Hypothalamus (tissue), 51 donors: ENCODE measurements around the gene BPIFA3.
"Not testable (repeated sequence)": the region's sequence is repeated elsewhere in the genome, so short reads cannot be mapped to it uniquely, and the experiment has no call there.

Source experiments
- DNase-seq, 51 donors: peaks; one replicate each; lab custom pipeline; 2025; lab: John Stamatoyannopoulos, UW

Gene BPIFA3

DNA sequence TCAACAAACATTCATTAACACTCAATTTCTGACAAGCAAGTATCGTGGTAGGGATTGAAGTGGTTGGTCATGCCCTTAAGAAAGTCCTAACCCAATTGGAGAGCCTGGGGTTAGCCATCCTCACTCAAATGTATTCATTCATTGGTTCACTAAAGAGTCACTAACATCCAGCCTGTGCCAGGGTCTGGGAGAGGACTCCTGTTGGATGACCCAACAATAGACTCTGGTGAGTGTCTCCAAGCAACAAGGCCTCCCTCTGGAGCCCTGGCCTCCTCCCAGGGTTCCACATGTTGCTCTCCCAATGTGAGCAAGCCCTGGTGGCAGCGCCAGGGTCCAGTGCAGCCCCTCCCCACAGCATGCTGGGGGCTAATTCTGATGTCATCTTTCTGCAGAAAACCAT is at the start of gene BPIFA3:
Gene BPIFA3 (plus strand): TSS at position 301 of the 400 bp plus-strand sequence. CDS start 185 bp downstream, outside the sequence.
- DNase-seq = no peak

- DNase-seq = no peak
These were observed 49.3 kb upstream of the BPIFA3 start, which contains the start of gene BPIFA2 for GRCh38 chr20:33167859-33168258. Gene BPIFA2, plus strand, starts transcription at chr20:33168159. Its CDS starts 987 bp downstream, at chr20:33169146.

- DNase-seq = no peak
These were observed 47.9 kb upstream of the BPIFA3 start for GRCh38 chr20:33169176-33169794.

DNA sequence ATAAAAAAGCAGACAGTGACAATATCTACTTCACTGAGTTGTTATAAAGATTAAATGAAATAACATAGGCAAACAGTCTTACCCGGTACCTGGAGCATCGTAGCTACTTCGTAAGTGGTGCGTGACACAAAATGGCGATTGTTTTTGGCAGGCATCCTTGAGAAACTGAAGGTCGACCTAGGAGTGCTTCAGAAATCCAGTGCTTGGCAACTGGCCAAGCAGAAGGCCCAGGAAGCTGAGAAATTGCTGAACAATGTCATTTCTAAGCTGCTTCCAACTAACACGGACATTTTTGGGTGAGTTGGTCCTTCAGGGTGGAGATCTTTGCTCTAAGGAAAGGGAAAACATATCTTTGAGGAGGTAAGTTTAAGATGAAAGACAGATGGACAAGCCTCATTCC is 44.4 kb upstream of the BPIFA3 start:
- no peak for DNase-seq

DNA sequence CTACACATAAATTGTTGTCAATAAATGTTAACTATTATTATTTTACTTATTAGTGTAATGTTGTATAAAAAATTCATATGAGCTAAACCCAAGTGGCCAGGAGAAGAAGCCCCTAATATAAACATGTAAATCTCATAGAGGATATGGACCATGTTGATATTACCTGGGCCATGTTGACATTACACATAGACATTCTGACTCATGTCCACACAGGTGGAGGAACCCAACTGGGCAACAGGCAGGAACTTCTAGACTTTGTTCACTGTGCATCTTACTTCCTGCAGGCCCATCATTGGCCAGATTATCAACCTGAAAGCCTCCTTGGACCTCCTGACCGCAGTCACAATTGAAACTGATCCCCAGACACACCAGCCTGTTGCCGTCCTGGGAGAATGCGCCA is 42.0 kb upstream of the BPIFA3 start:
- no peak for DNase-seq

GRCh38 chr20:33176101-33176500 is 41.1 kb upstream of the BPIFA3 start:
- no peak for DNase-seq

DNA sequence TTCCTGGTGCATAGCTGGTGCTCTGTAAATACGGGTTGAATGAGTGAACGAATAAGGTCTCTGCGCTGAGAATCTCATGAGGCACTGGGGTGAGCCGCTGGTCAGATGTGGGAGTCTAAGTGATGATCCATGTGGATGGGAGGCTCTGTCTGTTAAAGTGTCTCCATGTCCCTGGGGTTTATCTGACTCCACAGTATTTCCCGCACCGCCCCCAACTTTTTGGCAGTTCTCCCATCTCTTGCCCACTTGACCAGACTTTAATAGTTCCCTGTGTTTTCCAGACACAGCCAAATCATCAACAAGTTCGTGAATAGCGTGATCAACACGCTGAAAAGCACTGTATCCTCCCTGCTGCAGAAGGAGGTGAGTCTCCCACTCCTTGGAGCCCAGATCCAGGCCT is 39.3 kb upstream of the BPIFA3 start:
- DNase-seq = peak in 1 of 51 donors; percentile 4

GRCh38 chr20:33178726-33179125 is 38.4 kb upstream of the BPIFA3 start:
- DNase-seq = no peak

- no peak for DNase-seq
These were observed 37.0 kb upstream of the BPIFA3 start for GRCh38 chr20:33180169-33180568.

GRCh38 chr20:33181482-33182093 is 35.6 kb upstream of the BPIFA3 start:
- no peak for DNase-seq

- DNase-seq = no peak
These were observed 33.8 kb upstream of the BPIFA3 start for GRCh38 chr20:33183312-33183711.

GRCh38 chr20:33185031-33185590 is 32.0 kb upstream of the BPIFA3 start:
- DNase-seq = not testable (repeated sequence)

DNA sequence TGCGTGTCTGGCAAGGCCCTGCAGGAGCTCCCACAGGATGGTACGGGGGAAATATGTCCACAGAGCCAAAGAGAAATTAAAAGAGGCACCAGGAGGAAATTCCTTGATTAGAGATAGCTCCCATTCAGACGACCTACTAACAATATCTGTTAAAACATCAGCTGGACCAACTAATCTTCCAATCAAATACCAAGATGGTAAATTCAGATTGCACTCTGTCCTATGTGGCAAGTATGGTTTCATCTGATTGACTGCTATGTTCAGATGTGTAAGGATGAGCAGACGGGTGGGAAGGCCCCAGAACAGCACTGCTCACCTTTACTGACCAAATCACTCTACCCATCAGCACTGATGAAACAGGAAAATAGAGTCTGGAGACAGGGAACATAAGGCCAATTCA is 29.7 kb upstream of the BPIFA3 start:
- no peak for DNase-seq

- DNase-seq = no peak
These were observed 28.7 kb upstream of the BPIFA3 start for GRCh38 chr20:33188421-33188820.

DNA sequence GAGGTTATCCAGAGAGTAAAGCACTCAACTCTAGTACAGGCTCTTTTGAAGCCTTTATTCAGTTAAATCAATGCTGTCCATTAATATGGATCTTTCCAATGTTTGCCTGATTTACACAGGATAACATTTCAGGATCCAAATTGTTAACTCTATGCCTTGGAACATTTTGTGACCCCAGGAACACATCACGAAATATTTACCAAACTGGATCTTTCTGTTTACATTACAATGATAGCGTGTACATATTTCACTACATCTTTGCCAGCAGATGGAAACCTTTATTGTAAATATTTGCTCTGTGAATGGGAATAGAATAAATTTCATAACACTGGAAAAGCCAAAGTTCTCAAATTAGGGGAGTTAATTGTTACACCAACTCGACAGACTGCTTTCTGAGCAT is 25.7 kb upstream of the BPIFA3 start:
- no peak for DNase-seq

- DNase-seq = no peak
These were observed 25.2 kb upstream of the BPIFA3 start for GRCh38 chr20:33191955-33192354.

DNA sequence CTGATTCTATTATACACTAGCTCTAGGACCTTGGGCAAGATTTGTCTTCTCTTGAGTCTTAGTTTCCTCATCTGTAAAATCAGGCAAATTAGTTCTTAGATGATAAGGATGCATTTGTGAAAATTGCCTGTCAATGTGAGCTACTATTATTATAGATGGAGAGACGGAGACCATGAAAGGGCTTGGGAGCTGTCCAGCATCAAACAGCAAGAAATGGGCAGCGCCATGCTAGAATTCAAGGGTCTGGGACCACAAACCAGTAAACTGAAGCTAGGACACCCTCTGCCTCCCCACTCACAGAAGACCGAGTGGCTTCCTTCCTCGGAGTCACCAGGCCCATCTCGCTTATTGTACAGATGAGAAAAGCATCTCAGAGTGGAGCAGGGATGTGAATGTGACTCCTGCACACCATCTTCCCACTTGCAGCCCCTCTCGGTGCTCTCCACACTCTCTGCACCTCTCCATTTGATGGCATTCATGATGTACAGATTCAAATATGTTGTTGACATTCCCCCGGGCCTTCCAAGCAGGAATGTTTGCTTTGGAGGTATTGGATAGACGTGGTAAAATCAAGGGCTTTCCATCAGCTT is 24.1 kb upstream of the BPIFA3 start:
- no peak for DNase-seq

GRCh38 chr20:33199026-33199425 is 18.1 kb upstream of the BPIFA3 start:
- no peak for DNase-seq

DNA sequence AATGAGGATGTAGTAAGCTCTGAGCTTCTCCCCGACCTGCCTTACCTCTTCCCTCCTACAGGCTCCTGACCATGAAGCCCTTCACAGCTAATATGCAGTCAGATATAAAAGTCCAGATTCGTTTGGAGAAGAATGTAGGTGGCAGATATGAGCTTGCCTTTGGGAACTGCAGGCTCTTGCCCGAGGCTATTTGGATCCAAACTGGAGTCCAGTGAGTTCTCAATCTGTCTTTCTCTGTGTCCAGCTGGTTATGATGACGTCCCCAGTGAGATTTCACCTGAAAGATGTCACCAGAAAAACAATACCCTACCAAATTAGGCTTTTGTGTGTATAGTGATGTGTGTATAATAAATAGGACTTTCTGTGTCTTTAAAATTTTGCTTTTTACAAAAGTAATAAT is 14.7 kb upstream of the BPIFA3 start:
- no peak for DNase-seq

DNA sequence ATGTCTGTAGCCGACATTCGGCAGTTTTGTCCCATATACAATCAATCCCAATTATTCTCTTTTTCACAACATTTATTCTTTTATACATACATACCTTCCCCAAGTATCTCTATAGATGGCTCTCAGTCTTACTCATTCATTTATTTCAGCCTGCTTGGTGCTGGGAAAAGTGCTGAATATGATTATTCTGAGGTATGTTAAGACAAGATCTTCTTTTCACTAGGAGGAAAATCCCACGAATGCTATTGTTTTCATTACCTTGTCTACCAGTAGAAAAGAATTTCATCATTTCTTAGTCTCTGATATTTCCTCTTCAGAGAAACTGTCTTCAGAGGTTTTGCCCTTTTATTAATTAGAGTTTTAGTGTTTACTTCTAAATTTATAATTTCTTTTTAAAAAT is 13.7 kb upstream of the BPIFA3 start:
- no peak for DNase-seq

DNA sequence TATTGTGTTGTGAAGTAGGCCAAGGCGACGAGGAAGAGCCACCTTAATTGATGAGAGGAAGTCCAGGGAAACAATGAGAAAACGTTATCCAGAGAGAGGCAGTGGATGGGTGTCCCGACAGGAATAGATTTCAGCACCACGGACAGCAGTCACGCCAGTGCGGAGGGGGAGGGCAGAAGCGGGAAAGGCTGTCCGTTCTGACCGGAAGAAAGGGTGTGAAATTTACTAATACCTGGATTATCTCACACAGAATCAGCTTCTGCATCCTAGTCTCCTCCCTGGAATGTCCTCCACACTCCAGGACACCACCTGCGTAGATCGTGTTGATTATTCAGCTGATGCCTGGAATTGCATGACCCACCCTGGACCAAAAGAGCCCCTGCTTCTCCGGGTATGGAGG is 7.4 kb upstream of the BPIFA3 start:
- DNase-seq = peak in 41 of 51 donors; percentile 1 to 73 (median 18)

DNA sequence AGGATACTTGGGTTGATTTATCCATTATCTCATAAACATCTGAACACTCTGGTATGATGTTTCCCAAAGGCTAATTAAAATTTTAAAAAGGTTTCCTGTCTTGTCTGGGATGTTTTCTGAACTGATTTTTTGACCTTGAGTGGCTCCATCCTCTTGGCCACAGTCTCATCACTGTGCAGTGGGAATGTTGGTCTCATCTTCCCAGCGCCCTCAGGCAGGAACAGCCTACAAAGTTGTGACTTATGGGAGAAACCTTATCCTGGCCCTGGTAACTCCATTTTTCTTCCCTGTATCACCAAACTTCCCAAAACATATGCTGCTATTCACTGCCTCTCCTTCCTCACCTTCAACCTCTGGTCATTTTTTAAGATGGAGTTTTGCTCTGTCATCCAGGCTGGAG is 6.8 kb upstream of the BPIFA3 start:
- no peak for DNase-seq
